ENCODE measurements around the gene NID1.
"Not testable (repeated sequence)": the region's sequence is repeated elsewhere in the genome, so short reads cannot be mapped to it uniquely, and the experiment has no call there.

The NID1 gene

DNA sequence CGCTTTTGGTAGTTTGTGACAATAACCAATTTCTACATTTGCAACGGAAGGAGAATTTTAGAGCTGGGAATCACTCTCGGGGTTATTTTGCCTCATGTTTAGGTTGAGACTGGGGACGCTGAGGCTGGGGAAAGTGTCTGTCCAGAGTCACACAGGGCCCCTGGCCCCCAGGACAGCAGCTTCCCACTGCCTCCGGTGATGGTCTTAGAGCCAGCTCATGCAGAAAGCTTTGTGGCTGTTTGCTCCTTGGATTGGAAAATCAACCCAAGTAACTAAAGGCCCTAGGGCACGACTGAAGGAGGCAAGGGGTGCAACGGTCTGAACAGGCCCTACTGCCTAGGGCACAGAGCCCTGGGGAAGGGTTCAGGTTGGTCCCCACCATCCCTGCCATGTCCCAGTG lies 72.0 kb downstream of the NID1 start:
- DNase-seq: no peak

DNA sequence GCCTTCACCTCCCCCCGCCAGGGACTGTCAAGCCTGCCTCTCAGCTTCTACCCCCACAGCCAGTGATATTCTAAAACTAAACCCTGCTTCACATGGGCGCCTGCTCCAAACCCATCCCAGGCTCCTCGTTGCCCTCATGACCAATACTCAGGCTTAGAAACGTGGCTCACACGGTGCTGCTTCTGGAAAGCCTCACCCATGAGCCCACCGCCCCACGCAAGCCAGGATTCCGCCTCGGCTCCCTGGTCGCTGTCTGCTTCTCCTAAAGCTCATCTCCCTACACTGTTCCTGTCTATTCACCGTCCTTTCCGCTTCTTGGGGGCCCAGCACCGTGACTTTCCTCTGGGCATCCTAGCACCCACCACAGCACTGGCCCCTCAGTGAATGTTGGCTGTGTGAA lies 72.5 kb downstream of the NID1 start:
- no peak for DNase-seq

DNA sequence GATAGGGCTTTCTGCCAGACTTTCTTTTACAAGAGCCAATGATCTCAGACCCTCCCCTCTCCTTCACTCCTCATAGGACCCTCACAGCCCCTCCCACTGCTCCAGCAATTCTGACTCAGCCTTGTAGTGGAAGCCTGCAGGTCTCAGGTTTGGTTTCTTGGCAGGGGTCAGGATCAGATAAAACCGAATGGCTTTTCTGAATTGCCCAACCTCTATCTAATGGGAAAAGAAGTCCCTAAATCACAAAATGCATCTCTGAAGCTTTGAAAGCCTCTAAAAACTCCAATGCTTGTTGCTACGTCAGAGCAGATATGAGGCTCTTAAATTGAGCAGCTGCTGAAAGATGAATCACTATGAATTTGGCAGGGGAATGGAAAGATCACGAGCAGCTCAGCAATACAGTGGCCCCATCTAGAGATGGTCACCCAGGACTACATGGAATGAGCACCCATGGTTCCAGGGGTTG lies 74.5 kb downstream of the NID1 start:
- no peak for DNase-seq

DNA sequence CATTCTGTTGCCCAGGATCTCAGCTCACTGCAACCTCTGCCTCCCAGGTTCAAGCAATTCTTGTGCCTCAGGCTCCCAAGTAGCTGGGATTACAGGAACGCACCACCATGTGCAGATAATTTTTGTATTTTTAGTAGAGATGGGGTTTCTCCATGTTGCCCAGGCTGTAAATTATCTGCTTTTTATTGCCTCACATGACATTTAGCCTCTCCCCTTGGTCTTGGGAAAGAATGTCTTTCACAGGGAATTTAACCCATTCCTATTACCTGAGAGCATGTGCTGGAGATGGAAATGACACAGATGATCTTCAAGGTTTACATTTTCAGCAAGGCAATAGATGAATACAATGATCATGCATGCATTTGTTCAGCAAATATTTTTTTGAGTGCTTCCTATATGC lies 75.8 kb downstream of the NID1 start:
- no peak for DNase-seq

DNA sequence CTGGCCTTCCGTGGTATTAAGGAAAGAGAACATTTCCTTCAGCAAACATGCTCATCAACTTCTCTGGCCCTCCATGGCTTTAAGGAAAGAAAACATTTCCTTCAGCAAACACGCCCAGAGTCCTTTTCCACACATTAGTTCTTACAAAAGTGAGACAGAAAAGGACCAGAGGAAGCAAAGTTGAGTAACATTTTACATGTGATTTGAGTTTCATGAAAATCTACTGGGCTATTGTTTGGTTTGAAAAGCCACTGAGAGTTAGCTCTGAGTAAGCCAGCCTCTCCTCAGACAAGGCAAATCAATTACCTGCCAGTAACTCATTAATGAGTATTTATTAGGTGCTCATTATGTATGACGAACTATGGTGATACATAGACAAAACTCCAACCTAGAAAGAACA lies 78.0 kb downstream of the NID1 start:
- DNase-seq: no peak

DNA sequence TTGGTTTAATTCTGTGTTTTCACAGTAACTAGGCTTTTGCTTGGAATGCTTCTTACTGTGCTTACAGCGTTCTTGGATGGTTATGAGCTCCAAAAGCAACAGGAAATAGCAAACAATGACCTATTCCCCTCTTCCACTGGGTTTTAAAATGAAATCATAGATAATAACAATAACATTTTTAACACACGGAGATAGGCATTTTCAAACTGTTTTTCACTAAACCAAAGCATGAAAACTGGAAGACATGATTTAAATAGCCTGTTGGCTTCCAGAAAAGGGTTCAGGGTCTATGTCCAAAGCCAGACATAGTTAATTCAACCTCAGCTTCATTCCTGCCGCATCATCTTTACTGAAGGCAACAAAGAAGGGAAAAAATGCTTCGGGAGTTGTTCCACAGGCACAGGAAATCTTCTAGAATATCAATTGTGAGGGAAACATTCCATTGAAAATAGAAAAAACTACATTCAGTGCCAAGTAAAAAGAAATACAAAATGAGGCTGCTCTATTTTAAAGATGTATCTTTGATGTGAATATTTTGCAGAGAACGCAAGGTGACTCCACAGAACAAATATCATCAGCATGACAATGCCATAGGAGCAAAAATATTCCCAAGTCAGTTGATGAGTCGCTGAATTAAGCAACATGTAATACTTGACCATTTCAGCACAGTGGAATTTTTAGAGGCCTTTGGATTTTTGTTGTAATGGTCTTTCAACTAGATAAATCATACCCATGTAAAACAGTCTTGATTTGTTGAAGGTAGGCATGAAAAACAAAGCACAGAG lies 80.7 kb downstream of the NID1 start:
- DNase-seq: no peak

DNA sequence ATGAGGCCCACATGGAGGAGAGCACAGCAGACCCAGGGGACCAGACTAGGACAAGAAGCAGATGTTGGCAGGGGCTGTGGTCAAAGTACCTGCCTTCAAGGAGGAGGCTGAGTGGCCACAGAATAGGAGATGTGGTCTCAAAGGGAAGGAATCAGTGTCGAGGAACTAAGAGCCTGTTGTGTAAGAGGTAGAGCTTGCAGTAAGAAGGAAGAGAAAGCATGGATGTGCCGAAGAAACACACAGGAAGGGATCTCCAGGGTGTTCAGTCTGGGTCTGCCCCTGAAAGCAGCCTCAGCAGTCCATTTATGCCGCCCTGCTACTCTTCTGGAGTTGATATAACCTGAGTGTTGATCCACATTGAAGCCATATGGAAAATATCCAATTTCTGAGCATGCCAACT lies 83.9 kb downstream of the NID1 start:
- DNase-seq: peak; percentile 9

DNA sequence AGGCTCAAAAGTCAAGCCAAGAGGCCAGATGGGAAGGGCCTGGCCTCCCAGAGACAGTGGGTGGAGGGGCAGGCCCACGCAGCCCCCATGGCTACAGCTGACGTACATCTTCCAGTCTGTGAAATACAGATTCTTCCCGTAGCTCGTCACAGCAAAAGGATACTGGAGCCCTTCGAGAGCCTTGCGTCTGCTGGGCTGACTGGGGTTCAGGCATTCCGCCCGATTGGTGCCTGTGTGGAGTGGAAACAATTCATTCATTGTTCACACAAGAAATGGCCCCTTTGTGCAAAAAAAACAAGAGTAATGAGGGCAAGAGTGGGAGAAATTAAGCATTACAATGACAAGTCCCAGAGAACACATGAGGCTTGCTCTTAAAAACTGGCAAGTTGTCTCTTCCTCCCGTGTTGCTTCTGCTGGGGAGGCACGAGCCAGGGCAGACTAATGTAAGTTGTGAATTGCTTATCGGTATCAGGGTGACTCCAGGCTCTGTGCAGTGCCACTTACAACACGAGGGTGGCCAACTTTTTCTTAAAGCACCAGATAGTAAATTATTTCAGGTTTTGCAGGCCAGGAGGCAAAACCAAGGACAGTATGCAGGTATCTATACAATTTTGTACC lies 85.1 kb downstream of the NID1 start:
- no peak for DNase-seq

DNA sequence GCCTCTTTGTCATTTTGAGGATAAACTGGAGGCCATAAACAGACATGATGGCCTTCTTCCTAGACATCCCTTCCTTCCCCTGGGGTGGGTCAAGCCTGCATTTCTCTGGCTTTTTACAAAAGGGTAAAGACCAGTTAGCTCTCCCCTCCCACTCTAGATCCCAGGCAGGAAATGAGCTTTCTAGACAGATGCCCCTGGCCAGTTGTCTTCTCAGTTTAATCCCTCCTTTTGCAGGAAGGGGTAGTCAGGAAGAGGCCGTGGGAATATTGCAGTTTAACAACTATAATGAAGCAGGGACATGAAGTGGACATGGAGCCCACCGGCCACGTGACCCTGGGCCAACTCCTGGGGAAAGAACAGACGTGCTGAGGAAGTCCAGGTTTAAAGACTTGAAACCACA lies 85.7 kb downstream of the NID1 start:
- no peak for DNase-seq

DNA sequence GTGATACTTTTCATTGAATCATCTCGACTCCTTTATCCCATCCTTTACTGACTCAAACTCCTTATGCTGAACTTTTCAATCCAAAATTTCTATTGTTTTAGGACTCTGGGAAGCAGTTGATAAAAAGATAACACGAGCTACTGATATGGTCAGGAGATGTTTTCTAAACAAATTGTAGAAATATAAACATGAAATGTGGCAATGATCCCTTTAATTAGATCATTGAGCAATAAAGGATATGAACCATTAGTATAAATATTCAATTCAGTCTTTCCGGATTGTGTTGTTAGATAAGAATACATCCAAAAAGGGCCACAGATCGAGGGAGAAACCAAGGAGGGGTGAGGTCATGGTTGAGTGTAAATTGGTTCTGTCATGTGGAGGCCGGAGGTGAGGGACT lies 88.4 kb downstream of the NID1 start:
- DNase-seq: no peak

DNA sequence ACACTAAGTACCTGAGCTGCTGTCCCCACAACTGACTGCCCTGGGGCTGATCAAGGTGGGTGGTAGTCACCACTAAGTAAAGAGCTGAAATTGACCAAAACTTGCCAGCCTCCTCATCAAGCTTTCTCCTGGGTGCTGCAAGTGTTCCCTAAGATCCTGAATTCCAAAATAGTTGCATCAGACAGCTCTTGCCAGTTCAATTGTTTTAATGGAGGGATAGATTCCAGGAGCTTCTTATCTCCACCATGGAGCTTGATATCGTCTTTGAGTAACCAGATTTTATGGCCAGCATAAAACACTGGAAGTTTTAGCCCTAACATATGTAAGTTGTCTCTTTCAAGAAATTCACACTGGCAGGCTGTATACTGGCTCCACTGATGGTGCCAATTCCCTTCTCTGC lies 90.3 kb downstream of the NID1 start:
- no peak for DNase-seq

DNA sequence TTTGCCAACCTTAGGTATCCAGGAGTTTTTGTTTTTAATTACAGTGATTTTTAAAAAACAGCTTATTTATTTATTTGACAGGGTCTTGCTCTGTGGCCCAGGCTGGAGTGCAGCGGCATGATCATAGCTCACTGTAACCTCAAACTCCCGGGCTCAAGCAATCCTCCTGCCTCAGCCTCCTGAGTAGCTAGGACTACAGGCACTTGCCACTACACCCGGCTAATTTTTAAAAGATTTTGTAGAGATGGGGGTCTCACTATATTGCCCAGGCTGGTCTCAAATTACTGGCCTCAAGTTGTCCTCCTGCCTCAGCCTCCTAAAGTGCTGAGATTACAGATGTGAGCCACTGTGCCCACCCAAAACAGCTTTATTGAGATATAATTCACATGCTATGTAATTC lies 92.2 kb downstream of the NID1 start:
- DNase-seq: not testable (repeated sequence)

DNA sequence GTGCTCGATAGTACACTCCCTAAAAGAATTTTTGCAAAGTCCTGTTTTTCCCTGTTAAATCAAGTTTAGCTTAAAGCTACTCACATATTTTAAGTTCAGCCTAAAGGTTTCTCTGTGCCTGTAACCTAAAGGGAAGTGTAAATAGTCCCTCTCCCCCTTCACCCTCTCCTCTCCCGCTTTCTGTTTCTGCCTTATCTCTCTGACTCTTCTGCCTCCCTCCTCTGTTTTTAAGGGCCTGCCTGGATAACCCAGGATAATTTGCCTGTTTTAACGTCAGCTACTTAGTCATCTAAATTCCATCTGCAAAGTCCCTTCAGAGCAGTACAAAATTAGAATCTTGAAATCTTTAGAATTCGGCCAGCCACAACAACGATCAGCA lies 92.6 kb downstream of the NID1 start:
- DNase-seq: no peak

DNA sequence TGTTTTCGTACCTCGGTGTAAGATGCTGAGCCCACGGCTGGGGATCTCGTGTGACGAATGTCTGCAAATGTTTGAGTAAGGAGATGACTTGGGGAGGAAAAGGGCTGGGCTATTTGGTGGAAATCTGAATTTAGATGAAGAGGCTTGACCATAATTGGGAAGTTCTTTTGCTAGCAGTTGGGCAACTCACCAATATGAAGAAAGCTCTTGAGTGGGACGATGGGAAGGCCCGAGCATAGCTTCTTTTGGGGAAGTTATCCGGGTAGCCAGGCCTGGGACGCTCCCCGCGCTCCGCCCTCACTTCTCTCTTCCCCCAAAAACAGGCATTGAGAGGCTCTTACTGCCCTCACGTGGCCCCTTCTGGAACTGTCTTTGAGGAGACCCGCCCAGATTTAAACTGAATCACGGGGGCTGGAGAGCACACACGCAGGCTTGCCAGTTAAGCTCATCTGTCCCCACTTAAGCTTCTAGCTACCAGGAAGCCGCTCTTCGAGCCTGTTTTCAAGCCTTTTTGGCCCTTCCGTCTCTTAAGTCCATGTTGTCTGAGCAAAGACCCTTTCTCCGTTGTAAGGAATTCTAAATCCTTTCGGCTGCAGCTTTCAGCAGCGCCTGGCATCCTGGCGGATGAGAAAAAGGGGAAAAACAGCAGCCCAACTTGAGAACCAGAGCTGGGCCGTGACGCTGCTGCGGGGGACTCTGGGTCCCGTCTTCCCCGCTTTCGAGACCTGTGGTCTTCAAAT lies 93.1 kb downstream of the NID1 start:
- DNase-seq: peak; percentile 98

DNA sequence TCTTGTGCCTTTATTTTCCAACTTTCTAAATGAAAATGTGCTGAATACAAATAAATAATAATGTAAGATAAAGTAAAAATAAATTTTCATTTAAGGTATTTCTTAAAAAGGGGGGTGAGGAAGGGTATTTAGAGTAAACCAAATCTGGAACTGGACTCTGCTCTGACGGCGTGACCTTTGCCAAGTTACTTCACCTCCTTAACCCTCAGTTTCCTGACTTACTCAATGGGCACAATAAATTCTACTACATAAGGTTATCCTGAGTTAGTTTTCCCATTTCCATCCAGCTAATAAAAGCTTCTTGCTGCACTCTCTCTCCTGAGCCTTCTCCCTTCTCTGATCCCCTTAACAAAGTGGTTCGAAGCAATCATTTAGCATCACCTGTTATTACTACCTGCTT lies 93.9 kb downstream of the NID1 start:
- no peak for DNase-seq

DNA sequence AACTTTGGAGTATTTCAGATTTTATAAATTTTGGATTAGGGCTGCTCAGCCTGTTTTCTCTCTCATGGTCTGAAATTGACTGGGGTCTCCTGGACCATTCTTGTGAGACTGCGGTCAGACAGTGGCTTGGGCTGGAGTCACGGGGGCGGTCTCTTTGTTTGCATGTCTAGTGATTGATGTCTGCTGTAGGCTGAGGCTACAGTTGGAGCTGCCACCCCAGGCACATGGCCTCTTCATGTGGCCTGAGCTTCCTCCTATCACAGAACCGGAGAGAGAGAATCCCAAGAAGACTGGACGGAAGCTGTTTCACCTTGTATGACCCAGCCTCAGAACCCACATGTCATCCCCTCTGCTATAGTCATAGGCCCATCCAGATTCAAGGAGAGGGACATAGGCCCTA lies 96.1 kb downstream of the NID1 start:
- no peak for DNase-seq

DNA sequence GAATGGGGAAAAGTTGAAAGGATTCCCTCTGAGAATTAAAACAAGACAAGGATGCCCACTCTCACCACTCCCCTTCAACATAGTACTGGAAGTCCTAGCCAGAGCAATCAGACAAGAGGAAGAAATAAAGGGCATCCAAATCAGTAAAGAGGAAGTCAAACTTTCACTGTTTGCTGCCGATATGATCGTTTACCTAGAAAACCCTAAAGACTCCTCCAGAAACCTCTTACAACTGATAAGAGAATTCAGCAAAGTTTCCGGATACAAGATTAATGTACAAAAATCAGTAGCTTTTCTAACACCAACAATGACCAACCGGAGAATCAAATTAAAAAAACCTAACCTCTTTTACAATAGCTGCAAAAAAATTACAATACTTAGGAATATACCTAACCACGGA lies 98.8 kb downstream of the NID1 start:
- peak; percentile 77 for DNase-seq

DNA sequence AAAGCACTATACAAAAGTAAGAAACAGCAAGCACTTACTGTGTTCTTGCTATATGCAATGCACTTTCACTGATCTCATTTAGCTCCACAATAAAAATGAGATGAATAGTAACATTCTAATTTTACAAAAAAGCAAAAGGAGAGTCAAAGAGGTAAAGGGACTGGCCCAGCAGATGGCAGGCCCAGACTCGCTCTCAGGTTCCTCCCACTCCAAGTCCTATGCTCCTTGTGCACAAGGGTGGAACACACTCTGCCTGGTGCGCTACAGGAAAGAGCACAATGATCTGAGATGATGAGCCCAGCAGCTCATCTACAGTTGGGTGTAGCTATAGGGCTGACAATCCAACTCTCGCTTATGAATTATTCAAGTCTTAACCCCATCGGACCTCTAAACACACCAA lies 104.1 kb downstream of the NID1 start:
- no peak for DNase-seq

DNA sequence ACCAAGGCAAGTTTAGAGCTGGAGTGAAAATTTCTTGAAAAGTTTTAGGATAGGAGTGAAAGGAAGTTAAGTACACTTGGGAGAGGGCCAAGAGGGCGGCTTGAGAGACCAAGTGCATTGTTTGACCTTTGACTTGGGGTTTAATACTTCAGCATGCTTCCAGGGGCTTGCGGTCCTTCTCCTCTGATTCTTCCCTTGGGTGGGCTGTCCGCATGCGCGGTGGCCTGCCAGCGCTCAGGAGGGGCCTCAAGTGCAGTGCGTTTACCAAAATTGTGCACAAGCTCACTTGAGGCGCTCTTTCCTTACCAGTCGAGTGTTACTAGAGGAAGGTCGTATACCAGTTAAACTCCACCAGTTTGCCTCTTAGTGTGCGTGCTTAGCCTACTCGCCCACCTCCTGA lies 106.9 kb downstream of the NID1 start:
- DNase-seq: no peak

DNA sequence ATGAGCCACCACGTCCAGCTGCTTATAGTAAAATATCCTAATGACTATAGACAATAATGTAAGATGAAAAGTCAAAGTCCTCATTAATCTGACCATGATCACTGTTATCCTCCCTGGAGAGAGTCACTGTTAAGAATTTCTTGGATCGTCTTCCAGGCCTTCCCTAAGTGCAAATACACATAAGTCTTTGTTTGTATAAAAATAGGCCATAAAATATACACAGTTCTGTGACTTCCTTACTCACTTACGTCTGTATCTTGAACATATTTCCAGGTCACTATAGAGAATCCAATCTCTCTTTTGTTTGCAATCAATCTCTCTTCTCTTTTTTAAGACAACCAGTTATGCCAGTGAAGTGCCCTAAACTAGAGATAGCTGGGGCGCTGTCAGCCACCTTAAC lies 109.1 kb downstream of the NID1 start:
- no peak for DNase-seq

DNA sequence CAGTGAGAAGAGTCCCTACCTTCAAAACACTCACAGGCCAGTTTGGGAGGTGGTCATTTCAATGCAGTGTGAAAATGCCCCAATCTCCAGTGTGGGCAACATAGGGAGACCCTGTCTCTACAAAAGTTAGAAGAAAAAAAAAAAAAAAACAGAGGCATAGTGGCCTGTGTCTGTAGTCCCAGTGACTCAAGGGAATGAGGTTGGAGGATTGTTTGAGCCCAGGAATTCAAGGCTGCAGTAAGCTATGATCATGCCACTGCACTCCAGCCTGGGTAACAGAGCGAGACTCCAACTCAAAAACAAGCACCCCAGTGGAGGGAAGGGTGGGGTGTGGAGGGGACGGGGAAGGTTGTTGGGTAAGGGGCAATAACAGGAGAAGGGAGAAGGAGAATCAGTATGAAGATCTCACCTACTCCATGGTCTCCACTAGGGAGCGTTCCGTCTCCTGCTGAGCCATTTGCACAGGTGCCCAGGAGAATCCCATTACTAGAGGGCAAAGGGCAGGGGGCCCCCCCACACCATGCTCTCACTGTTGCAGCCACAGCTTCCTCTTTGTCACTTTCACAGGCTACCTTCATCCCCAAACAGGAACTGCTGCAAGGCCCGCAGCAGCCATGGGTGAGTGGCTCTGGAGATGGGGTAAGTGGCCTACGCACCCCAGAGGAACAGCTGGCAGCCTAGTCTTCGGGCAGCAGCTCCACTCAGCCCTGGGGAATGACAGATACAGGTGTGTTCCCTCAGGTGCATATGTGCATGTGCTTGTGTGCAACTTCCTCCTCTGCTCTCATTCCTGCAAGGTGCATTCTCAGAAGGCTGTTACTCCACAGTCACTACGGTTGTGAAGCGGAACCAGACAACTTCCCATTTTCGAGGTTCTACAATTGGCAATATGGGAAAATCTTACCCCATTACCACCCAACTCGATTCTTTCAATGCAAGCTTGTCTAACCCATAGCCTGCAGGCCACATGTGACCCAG lies 110.3 kb downstream of the NID1 start:
- peak; percentile 99 for DNase-seq

DNA sequence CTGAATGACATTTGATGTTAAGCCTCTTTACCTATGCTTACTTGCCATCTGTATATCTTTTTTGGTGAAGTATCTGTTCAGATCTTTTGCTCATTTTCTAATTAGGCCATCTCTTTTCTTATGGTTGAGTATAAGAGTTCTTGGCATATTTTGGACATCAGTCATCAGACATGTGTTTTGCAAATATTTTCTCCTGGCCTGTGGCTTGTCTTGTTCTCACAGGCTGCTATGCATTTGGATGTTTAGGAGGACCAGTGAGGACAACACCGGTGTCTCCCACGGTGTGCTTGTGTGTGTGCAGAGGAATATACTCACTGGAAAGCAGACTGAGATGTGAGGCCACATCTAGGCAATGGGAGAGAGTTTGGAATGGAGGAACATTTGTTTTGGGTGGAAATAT lies 111.1 kb downstream of the NID1 start:
- no peak for DNase-seq

Data from GF-D8 (cell line).